IMR-90 (cell line): ENCODE measurements around the gene SH2D4B. TPM values are rescaled to one million over a fixed set of nuclear protein-coding genes. Genes with fewer than 3 reads are reported as not detected.

Experiments
- ATAC-seq: fragments of 200-7000 bp; cut with Tn5 transposase; 2 replicates; pipeline ENCODE4 v1.9.1; 2020; ENCODE audit warnings: low read depth, mild to moderate bottlenecking, moderate library complexity
- BruUV-seq: library from RNA; stranded (reverse); fragments of 400-500 nt; replicated peaks from 2 replicates; lab custom pipeline; 2021; lab: Mats Ljungman, UMichigan
- CTCF ChIA-PET: fragments of 300-600 bp; formaldehyde crosslinking; extraction: SDS; loops from one replicate; lab custom pipeline; 2021; ENCODE audit warnings: antibody characterized with exemption; lab: Yijun Ruan, JAX
- POLR2A ChIA-PET: fragments of 300-600 bp; sonication (Branson Sonifier 250); formaldehyde crosslinking; loops from one replicate; lab custom pipeline; 2022; ENCODE audit warnings: antibody characterized with exemption; ENCODE audit not compliant: unreplicated experiment; lab: Charles Lee
- DNase-seq: peaks from one replicate; pipeline ENCODE4 v3.0.0; 2013
- H2AFZ ChIP-seq: replicated peaks from 2 replicates; pipeline ENCODE3; 2013; ENCODE audit warnings: low read length, mild to moderate bottlenecking; ENCODE audit not compliant: poor library complexity
- H2AK5ac ChIP-seq: 2 replicates; pipeline ENCODE4 v1.6.1; 2013; ENCODE audit warnings: low read depth, low read length, inconsistent platforms
- H2AK9ac ChIP-seq: replicated peaks from 2 replicates; pipeline ENCODE3; 2013; ENCODE audit warnings: mild to moderate bottlenecking, low read depth, low read length, moderate library complexity; ENCODE audit not compliant: poor library complexity
- H2BK120ac ChIP-seq: 2 replicates; pipeline ENCODE4 v1.6.1; 2013; ENCODE audit warnings: low read depth, low read length, inconsistent platforms
- H2BK15ac ChIP-seq: 3 replicates; pipeline ENCODE4 v1.6.1; 2013; ENCODE audit warnings: low read depth, low read length, inconsistent platforms
- H2BK20ac ChIP-seq: 2 replicates; pipeline ENCODE4 v1.6.1; 2013; ENCODE audit warnings: low read depth, mild to moderate bottlenecking, inconsistent platforms, low read length, moderate library complexity
- H2BK5ac ChIP-seq: 2 replicates; pipeline ENCODE4 v1.6.1; 2013; ENCODE audit warnings: mild to moderate bottlenecking, low read depth, low read length, inconsistent platforms; ENCODE audit not compliant: poor library complexity, severe bottlenecking
- H3K14ac ChIP-seq: replicated peaks from 2 replicates; pipeline ENCODE4 v1.6.1; 2013; ENCODE audit warnings: low read depth, low read length, inconsistent platforms
- H3K18ac ChIP-seq: 2 replicates; pipeline ENCODE4 v1.6.1; 2013; ENCODE audit warnings: low read depth, low read length, control low read depth
- H3K23ac ChIP-seq: 2 replicates; pipeline ENCODE4 v1.6.1; 2013; ENCODE audit warnings: low read depth, low read length, inconsistent platforms
- H3K27ac ChIP-seq: 2 replicates; pipeline ENCODE4 v1.5.1; 2013; ENCODE audit warnings: mild to moderate bottlenecking, control low read depth, low read length; ENCODE audit not compliant: insufficient read depth
- H3K27me3 ChIP-seq: 2 replicates; pipeline ENCODE4 v1.6.1; 2013; ENCODE audit warnings: low read length; ENCODE audit not compliant: control insufficient read depth, insufficient read depth
- H3K36me3 ChIP-seq: 2 replicates; pipeline ENCODE4 v1.6.1; 2013; ENCODE audit warnings: low read length, mixed read lengths; ENCODE audit not compliant: control insufficient read depth, insufficient read depth
- H3K4ac ChIP-seq: 2 replicates; pipeline ENCODE4 v1.6.1; 2013; ENCODE audit warnings: low read depth, low read length, inconsistent platforms
- H3K4me1 ChIP-seq: 2 replicates; pipeline ENCODE4 v1.6.1; 2013; ENCODE audit warnings: low read length, mixed read lengths; ENCODE audit not compliant: control insufficient read depth, insufficient read depth
- H3K4me2 ChIP-seq: 2 replicates; pipeline ENCODE4 v1.6.1; 2013; ENCODE audit warnings: low read depth, mild to moderate bottlenecking, control low read depth, low read length, moderate library complexity
- H3K4me3 ChIP-seq: 2 replicates; pipeline ENCODE4 v1.5.1; 2013; ENCODE audit warnings: low read depth, mild to moderate bottlenecking, control low read depth, low read length, moderate library complexity; ENCODE audit not compliant: insufficient read depth
- H3K56ac ChIP-seq: 2 replicates; pipeline ENCODE4 v1.6.1; 2013; ENCODE audit warnings: low read length, inconsistent platforms; ENCODE audit not compliant: insufficient read depth; ENCODE audit errors: extremely low read depth
- H3K79me1 ChIP-seq, 2 experiments: 2 replicates each; pipeline ENCODE4 v1.6.1; 2013; ENCODE audit warnings: low read length in 2 of 2, inconsistent platforms in 1 of 2, low read depth in 1 of 2
- H3K9ac ChIP-seq: 2 replicates; pipeline ENCODE4 v1.6.1; 2013; ENCODE audit warnings: low read depth, low read length, control low read depth
- H3K9me1 ChIP-seq: 2 replicates; pipeline ENCODE4 v1.6.1; 2013; ENCODE audit warnings: low read length, inconsistent platforms; ENCODE audit not compliant: insufficient read depth
- H3K9me3 ChIP-seq: 2 replicates; pipeline ENCODE4 v1.6.1; 2013; ENCODE audit warnings: low read length; ENCODE audit not compliant: control insufficient read depth, insufficient read depth
- H4K20me1 ChIP-seq: 2 replicates; pipeline ENCODE4 v1.6.1; 2013; ENCODE audit warnings: low read length, inconsistent platforms; ENCODE audit not compliant: insufficient read depth
- H4K5ac ChIP-seq: 2 replicates; pipeline ENCODE4 v1.6.1; 2013; ENCODE audit warnings: mild to moderate bottlenecking, low read depth, low read length, control low read depth
- H4K8ac ChIP-seq, 2 experiments: 2 replicates each; pipeline ENCODE4 v1.6.1; 2013; ENCODE audit warnings: low read depth in 2 of 2, low read length in 2 of 2, control low read depth in 1 of 2, inconsistent platforms in 1 of 2
- H4K91ac ChIP-seq: 2 replicates; pipeline ENCODE4 v1.6.1; 2013; ENCODE audit warnings: low read depth, low read length, inconsistent platforms; ENCODE audit not compliant: insufficient read depth
- BHLHE40 ChIP-seq: fragments of 150-350 bp; IDR thresholded peaks from 2 replicates; pipeline ENCODE4 v1.6.1; 2016; ENCODE audit warnings: mild to moderate bottlenecking, low read depth, low read length
- CEBPB ChIP-seq: IDR thresholded peaks from 2 replicates; pipeline ENCODE4 v1.6.1; 2012; ENCODE audit warnings: low read depth, low read length, improper control_type of control experiment
- CHD1 ChIP-seq: IDR thresholded peaks from 2 replicates; pipeline ENCODE4 v1.6.1; 2012; ENCODE audit warnings: low read depth, low read length, improper control_type of control experiment
- CTCF ChIP-seq: conservative IDR thresholded peaks from 2 replicates; pipeline ENCODE4 v1.5.1; 2012; ENCODE audit warnings: mild to moderate bottlenecking, low read depth, low read length, improper control_type of control experiment
- ELK1 ChIP-seq: fragments of 150-350 bp; IDR thresholded peaks from 2 replicates; pipeline ENCODE4 v1.6.1; 2016; ENCODE audit warnings: low read depth, mild to moderate bottlenecking, low read length, moderate library complexity, borderline replicate concordance
- FOS ChIP-seq: fragments of 150-350 bp; IDR thresholded peaks from 2 replicates; pipeline ENCODE4 v1.6.1; 2016; ENCODE audit warnings: low read depth, low read length
- MAFK ChIP-seq: IDR thresholded peaks from 2 replicates; pipeline ENCODE4 v1.6.1; 2012; ENCODE audit warnings: low read depth, low read length, improper control_type of control experiment
- MAZ ChIP-seq: IDR thresholded peaks from 2 replicates; pipeline ENCODE4 v1.6.1; 2012; ENCODE audit warnings: low read depth, mild to moderate bottlenecking, low read length, improper control_type of control experiment, moderate library complexity, borderline replicate concordance
- MXI1 ChIP-seq: IDR thresholded peaks from 2 replicates; pipeline ENCODE4 v1.6.1; 2012; ENCODE audit warnings: low read depth, mild to moderate bottlenecking, low read length, moderate library complexity, borderline replicate concordance
- NFE2L2 ChIP-seq: fragments of 150-350 bp; IDR thresholded peaks from 2 replicates; pipeline ENCODE4 v1.6.1; 2016; ENCODE audit warnings: low read depth, mild to moderate bottlenecking, low read length
- POLR2A ChIP-seq: IDR thresholded peaks from 2 replicates; pipeline ENCODE4 v1.6.1; 2012; ENCODE audit warnings: mild to moderate bottlenecking, low read depth, low read length
- RAD21 ChIP-seq: IDR thresholded peaks from 2 replicates; pipeline ENCODE4 v1.6.1; 2012; ENCODE audit warnings: low read length, improper control_type of control experiment
- RCOR1 ChIP-seq: IDR thresholded peaks from 2 replicates; pipeline ENCODE4 v1.6.1; 2012; ENCODE audit warnings: mild to moderate bottlenecking, low read length, improper control_type of control experiment; ENCODE audit not compliant: insufficient replicate concordance
- RFX5 ChIP-seq: IDR thresholded peaks from 2 replicates; pipeline ENCODE4 v1.8.0; 2012; ENCODE audit warnings: low read depth, mild to moderate bottlenecking, low read length, moderate library complexity
- SMC3 ChIP-seq: fragments of 150-350 bp; IDR thresholded peaks from 2 replicates; pipeline ENCODE4 v1.6.1; 2016; ENCODE audit warnings: low read depth, mild to moderate bottlenecking, antibody characterized with exemption, low read length, moderate library complexity
- USF2 ChIP-seq: fragments of 150-350 bp; IDR thresholded peaks from 2 replicates; pipeline ENCODE4 v1.6.1; 2017; ENCODE audit warnings: mild to moderate bottlenecking, antibody characterized with exemption, low read length, low read depth
- WGBS, 2 experiments: methylation state at CpG; one replicate each; pipeline versions ENCODE4 v1.1.5 to v1.1.7; 2013; ENCODE audit warnings: missing lambda C conversion rate in 2 of 2; ENCODE audit not compliant: insufficient read length in 1 of 2; ENCODE audit errors: extremely low coverage in 2 of 2; 5-methylcytosine and 5-hydroxymethylcytosine counted together
- dilution Hi-C: fragments of 300-500 bp; cut with HindIII; formaldehyde crosslinking; loops from one replicate; pipeline ENCODE4 v1.14.3; 2018; ENCODE audit warnings: low sequenced_read_pairs; ENCODE audit not compliant: unreplicated experiment
- in situ Hi-C: fragments of 300-500 bp; cut with MboI; formaldehyde crosslinking; loops from 3 replicates; pipeline ENCODE4 v1.14.3; 2019; ENCODE audit warnings: low sequenced_read_pairs, inconsistent platforms, mixed read lengths
- intact Hi-C: fragments of 100-400 bp; cut with micrococcal nuclease; formaldehyde crosslinking; loops from 2 replicates; pipeline ENCODE4 v1.10.0; 2022
- polyA plus RNA-seq, 3 experiments: library from polyadenylated mRNA; depleted of rRNA; stranded (reverse); fragments of >200 nt; gene quantifications; 2 replicates each; pipeline ENCODE4 v1.2.3, GENCODE V29; 2012; ENCODE audit warnings: low replicate concordance in 1 of 3
- total RNA-seq: library from RNA; depleted of rRNA; stranded (reverse); fragments of >200 nt; gene quantifications from 2 replicates; pipeline ENCODE4 v1.2.3, GENCODE V29; 2012

Gene SH2D4B
- total and polyA plus RNA-seq, 2 of the 4 experiments (the other 2 are of a cell fraction): not detected

GRCh38 chr10:80603516-80603915 is 65.8 kb downstream of the SH2D4B start:
- Histone ChIP-seq H2BK5ac (no peak overlapping the region), H2AK9ac (no peak overlapping the region), H3K18ac (no peak overlapping the region), H3K14ac (no peak overlapping the region), H3K79me1 (no peaks in the 10 kb centered on the region), H3K4me1 (no peaks in the 10 kb centered on the region), H4K91ac (no peak overlapping the region), H4K5ac (no peak overlapping the region), H3K27me3 (peaks cover 3% of the 10 kb centered on the region; the same call in 1 of the 2 replicates), H2BK20ac (no peak overlapping the region), H3K9me3 (no peaks in the 10 kb centered on the region), H2BK15ac (no peak overlapping the region), H2AFZ (no peak overlapping the region), H3K27ac (no peak overlapping the region), H3K9ac (no peak overlapping the region), H2BK120ac (no peak overlapping the region), H4K20me1 (no peaks in the 10 kb centered on the region), H3K4me3 (no peak overlapping the region), H4K8ac (no peak overlapping the region), H3K9me1 (no peaks in the 10 kb centered on the region), H2AK5ac (no peak overlapping the region), H3K23ac (no peak overlapping the region), H3K4ac (no peak overlapping the region), H3K56ac (no peak overlapping the region), H3K4me2 (no peak overlapping the region), H3K36me3 (no peaks in the 10 kb centered on the region)
- TF ChIP-seq FOS (no peak), POLR2A (no peak), RCOR1 (no peak), MAFK (no peak), NFE2L2 (no peak), CHD1 (no peak), ELK1 (no peak), CEBPB (no peak), SMC3 (no peak), MXI1 (no peak), RFX5 (no peak), CTCF (no peak), MAZ (no peak), RAD21 (no peak), USF2 (no peak), BHLHE40 (no peak)
- CTCF ChIA-PET: no interaction called here
- POLR2A ChIA-PET: no interaction called here
- in situ Hi-C loops (no loop called here), intact Hi-C loops (no loop called here), dilution Hi-C loops (no loop called here)
- WGBS, 2 experiments: 89% methylated on average over 13 of the region's 27 CpGs; no CpG with 5 or more reads in 1 of the 2 experiments
- DNase-seq (no peak), ATAC-seq (no peak)
- no TSS peak for BruUV-seq
